Measurements from ENCODE around the gene REG4.

GRCh38 chr1:119797162-119797561 is 14.1 kb downstream of the REG4 start:
- TF ChIP-seq CTCF (IDR thresholded peaks at IDR 0.05) (no peak), POLR2AphosphoS5 (IDR thresholded peaks at IDR 0.05; ENCODE audit: low read depth, low read length) (no peak)

All from Panc1 (cell line).